Smooth muscle cell (in vitro differentiated cells): Measurements from ENCODE around the gene DNAJC27. TPM values are rescaled to one million over a fixed set of nuclear protein-coding genes. Genes with fewer than 3 reads are reported as not detected.
"Not testable (repeated sequence)": the region's sequence is repeated elsewhere in the genome, so short reads cannot be mapped to it uniquely, and the experiment has no call there.

ENCODE experiments used
- DNase-seq: peaks from one replicate; lab custom pipeline; 2025; ENCODE audit not compliant: unreplicated experiment; lab: John Stamatoyannopoulos, UW
- H2AFZ ChIP-seq: fragments of 200-600 bp; sonication (generic); 2 replicates; pipeline ENCODE4 v1.6.0; 2016; ENCODE audit warnings: antibody characterized with exemption, low read depth, mild to moderate bottlenecking
- H3F3A ChIP-seq: fragments of 200-600 bp; sonication (generic); 2 replicates; pipeline ENCODE4 v1.6.0; 2017; ENCODE audit warnings: antibody characterized with exemption, low read depth
- H3K27ac ChIP-seq: fragments of 200-600 bp; sonication (generic); 2 replicates; pipeline ENCODE4 v1.5.1; 2016; ENCODE audit warnings: low read depth, mild to moderate bottlenecking
- H3K27me3 ChIP-seq: fragments of 200-600 bp; sonication (generic); 2 replicates; pipeline ENCODE4 v1.6.1; 2016; ENCODE audit warnings: low read depth, mild to moderate bottlenecking
- H3K36me3 ChIP-seq: fragments of 200-600 bp; sonication (generic); 2 replicates; pipeline ENCODE4 v1.5.1; 2016; ENCODE audit warnings: low read depth
- H3K4me1 ChIP-seq: fragments of 200-600 bp; sonication (generic); 2 replicates; pipeline ENCODE4 v1.5.1; 2016; ENCODE audit warnings: low read depth
- H3K4me2 ChIP-seq: fragments of 200-600 bp; sonication (generic); 2 replicates; pipeline ENCODE4 v1.6.0; 2016; ENCODE audit warnings: mild to moderate bottlenecking
- H3K4me3 ChIP-seq: fragments of 200-600 bp; sonication (generic); 2 replicates; pipeline ENCODE4 v1.5.1; 2016; ENCODE audit warnings: mild to moderate bottlenecking
- H3K79me2 ChIP-seq: fragments of 200-600 bp; sonication (generic); 2 replicates; pipeline ENCODE4 v1.6.0; 2016; ENCODE audit warnings: low read depth, mild to moderate bottlenecking
- H3K9ac ChIP-seq: fragments of 200-600 bp; sonication (generic); 2 replicates; pipeline ENCODE4 v1.6.0; 2016; ENCODE audit warnings: low read depth
- H3K9me3 ChIP-seq: fragments of 200-600 bp; sonication (generic); replicated peaks from 2 replicates; pipeline ENCODE4 v1.5.1; 2016; ENCODE audit warnings: low read depth
- H4K20me1 ChIP-seq: fragments of 200-600 bp; sonication (generic); 2 replicates; pipeline ENCODE4 v1.6.0; 2016; ENCODE audit warnings: low read depth
- whole genome bisulfite sequencing: methylation state at CpG from one replicate; pipeline ENCODE4 v1.1.7; 2016; ENCODE audit warnings: low lambda C conversion rate; 5-methylcytosine and 5-hydroxymethylcytosine counted together
- polyA plus RNA-seq: library from polyadenylated mRNA; unstranded; fragments of >200 nt; fragmentation: Nextera tagmentation; extraction: Ambion mirVana; gene quantifications from 2 replicates; pipeline ENCODE4 v1.2.1, GENCODE V29; 2016
- total RNA-seq: library from RNA; depleted of rRNA; stranded (reverse); fragments of >200 nt; gene quantifications from 2 replicates; pipeline ENCODE4 v1.2.3, GENCODE V29; 2014
- TF ChIP-seq, protein P1 (sequence below): fragments of 200-600 bp; sonication (generic); IDR thresholded peaks from 2 replicates; pipeline ENCODE4 v1.5.1; 2017; ENCODE audit warnings: borderline replicate concordance, mild to moderate bottlenecking, antibody characterized with exemption; ENCODE audit not compliant: insufficient read depth, poor library complexity, severe bottlenecking

The DNAJC27 gene
- total and polyA plus RNA-seq, 2 experiments from 2014 or later = 1.4 to 4.4 TPM

DNA sequence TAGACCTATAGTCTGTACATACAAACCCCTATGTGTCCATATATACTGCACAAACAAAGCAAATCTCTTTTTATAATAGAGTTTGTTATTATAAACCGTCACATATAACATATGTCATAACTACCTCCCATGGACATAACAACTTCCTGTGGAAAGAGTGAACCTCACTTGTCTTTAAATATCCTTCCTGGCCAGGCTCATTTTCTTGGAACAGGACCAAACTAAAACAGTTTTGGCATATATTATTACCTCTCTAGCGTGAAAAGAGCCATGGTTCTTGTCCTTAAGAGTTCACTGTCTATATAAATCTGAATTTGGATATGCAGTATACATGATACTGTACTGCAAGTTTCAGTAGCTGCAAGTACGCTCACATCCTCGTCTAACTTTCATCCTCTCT is 28.3 kb upstream of the DNAJC27 start:
- Histone ChIP-seq H3K27me3 (no peaks in the 10 kb centered on the region), H4K20me1 (no peaks in the 10 kb centered on the region), H3K36me3 (no peaks in the 10 kb centered on the region), H3K27ac (peak overlapping the region; percentile 11), H3K9ac (no peak overlapping the region), H3K4me2 (no peak overlapping the region), H2AFZ (no peak overlapping the region), H3K4me1 (no peaks in the 10 kb centered on the region), H3K4me3 (no peak overlapping the region), H3K9me3 (no peaks in the 10 kb centered on the region), H3K79me2 (no peaks in the 10 kb centered on the region), H3F3A (no peaks in the 10 kb centered on the region)
- TF ChIP-seq, protein P1, sequence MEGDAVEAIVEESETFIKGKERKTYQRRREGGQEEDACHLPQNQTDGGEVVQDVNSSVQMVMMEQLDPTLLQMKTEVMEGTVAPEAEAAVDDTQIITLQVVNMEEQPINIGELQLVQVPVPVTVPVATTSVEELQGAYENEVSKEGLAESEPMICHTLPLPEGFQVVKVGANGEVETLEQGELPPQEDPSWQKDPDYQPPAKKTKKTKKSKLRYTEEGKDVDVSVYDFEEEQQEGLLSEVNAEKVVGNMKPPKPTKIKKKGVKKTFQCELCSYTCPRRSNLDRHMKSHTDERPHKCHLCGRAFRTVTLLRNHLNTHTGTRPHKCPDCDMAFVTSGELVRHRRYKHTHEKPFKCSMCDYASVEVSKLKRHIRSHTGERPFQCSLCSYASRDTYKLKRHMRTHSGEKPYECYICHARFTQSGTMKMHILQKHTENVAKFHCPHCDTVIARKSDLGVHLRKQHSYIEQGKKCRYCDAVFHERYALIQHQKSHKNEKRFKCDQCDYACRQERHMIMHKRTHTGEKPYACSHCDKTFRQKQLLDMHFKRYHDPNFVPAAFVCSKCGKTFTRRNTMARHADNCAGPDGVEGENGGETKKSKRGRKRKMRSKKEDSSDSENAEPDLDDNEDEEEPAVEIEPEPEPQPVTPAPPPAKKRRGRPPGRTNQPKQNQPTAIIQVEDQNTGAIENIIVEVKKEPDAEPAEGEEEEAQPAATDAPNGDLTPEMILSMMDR = no peak
- WGBS = 73% methylated on average over 4 of the region's 4 CpGs
- DNase-seq = no peak

DNA sequence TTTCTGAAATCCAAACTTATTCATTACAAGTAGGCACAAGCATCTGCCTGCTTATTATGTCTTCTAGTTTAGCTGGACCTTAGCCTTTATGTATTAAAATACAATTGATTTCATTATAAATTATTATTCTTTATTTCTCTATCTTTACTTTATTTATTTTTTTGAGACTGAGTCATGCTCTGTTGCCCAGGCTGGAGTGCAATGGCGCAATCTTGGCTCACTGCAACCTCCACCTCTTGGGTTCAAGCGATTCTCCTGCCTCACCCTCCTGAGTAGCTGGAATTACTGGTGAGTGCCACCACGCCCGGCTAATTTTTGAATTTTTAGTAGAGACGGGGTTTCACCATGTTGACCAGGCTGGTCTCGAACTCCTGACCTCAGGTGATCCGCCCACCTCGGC is 27.3 kb upstream of the DNAJC27 start:
- not testable (repeated sequence) for H3K4me1 ChIP-seq, DNase-seq, H2AFZ ChIP-seq, H3K79me2 ChIP-seq, H3K9ac ChIP-seq, H3K27ac ChIP-seq, H4K20me1 ChIP-seq, H3K9me3 ChIP-seq, H3K4me3 ChIP-seq, H3F3A ChIP-seq, H3K4me2 ChIP-seq, H3K36me3 ChIP-seq, H3K27me3 ChIP-seq
- WGBS = 80% methylated on average over 8 of the region's 8 CpGs

- Histone ChIP-seq H3K79me2 (no peaks in the 10 kb centered on the region), H2AFZ (no peak overlapping the region), H3F3A (no peaks in the 10 kb centered on the region), H3K9me3 (no peaks in the 10 kb centered on the region), H3K27me3 (no peaks in the 10 kb centered on the region), H4K20me1 (no peaks in the 10 kb centered on the region), H3K4me2 (no peak overlapping the region), H3K9ac (no peak overlapping the region), H3K36me3 (no peaks in the 10 kb centered on the region), H3K4me3 (no peak overlapping the region), H3K27ac (no peak overlapping the region), H3K4me1 (peaks cover 6% of the 10 kb centered on the region)
- 89% methylated on average over 1 of the region's 1 CpG for WGBS
- TF ChIP-seq, protein P1 = no peak
- no peak for DNase-seq
These were observed 22.5 kb upstream of the DNAJC27 start for GRCh38 chr2:24994146-24994724.

DNA sequence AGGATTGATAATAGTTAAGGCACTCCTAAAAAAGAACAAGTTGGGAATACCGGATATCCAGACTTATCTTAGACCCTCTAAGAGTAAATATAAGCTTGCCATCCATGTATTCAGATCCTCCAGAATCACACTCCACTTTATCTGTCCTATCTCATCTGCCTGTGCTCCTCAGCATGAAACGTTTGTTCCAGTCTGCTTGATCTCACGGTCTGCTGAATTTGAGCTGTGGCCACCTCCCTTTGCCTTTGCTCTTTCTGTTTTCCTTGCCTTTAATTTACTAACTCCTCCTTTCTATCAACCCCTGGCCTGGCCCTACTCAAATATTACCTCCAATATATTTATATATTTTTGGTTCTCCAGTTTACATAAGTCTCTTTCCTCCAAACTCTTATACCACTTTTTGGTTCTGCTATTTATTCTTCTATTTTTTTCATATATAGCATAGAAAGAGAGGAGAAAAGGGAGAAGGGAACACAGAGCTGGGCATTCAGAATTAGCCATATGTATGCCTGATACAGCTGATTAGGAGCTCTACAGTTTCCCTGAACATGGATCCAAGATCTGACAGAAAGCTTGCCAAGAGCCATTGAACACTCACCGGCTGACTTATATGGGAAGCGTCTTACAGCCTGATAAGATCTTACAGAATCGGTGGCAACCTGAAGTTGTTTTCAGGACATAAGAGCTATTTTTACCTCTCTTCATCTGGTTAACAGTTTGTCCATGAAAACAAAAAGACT is 21.8 kb upstream of the DNAJC27 start:
- H3K4me1 ChIP-seq = peaks cover 6% of the 10 kb centered on the region
- H3K36me3 ChIP-seq = no peaks in the 10 kb centered on the region
- TF ChIP-seq, protein P1 = no peak
- H3K9ac ChIP-seq = no peak overlapping the region
- H3K79me2 ChIP-seq = no peaks in the 10 kb centered on the region
- WGBS = 45% methylated on average over 6 of the region's 6 CpGs
- H4K20me1 ChIP-seq = no peaks in the 10 kb centered on the region
- no peak overlapping the region for H3K27ac ChIP-seq
- H3K27me3 ChIP-seq = no peaks in the 10 kb centered on the region
- no peak for DNase-seq
- no peaks in the 10 kb centered on the region for H3F3A ChIP-seq
- H2AFZ ChIP-seq = no peak overlapping the region
- no peak overlapping the region for H3K4me2 ChIP-seq
- H3K9me3 ChIP-seq = no peaks in the 10 kb centered on the region
- H3K4me3 ChIP-seq = no peak overlapping the region
